GM23338 (cell line): Measurements from ENCODE around the gene RAB43.

Experiments
- CREB1 ChIP-seq: fragments of 250-450 bp; sonication (Bioruptor Pico); IDR thresholded peaks from 2 replicates; pipeline ENCODE4 v1.5.0; 2020; ENCODE audit warnings: low read depth, mild to moderate bottlenecking, moderate library complexity
- EZH2 ChIP-seq: fragments of 200-600 bp; sonication (generic); IDR thresholded peaks from one replicate; pipeline ENCODE4 v1.8.0; 2017; ENCODE audit warnings: antibody characterized with exemption, mild to moderate bottlenecking, low read depth; ENCODE audit not compliant: unreplicated experiment
- EZH2phosphoT487 ChIP-seq: fragments of 200-600 bp; sonication (generic); IDR thresholded peaks from one replicate; pipeline ENCODE4 v1.8.1; 2018; ENCODE audit warnings: antibody characterized with exemption; ENCODE audit not compliant: unreplicated experiment
- JUNB ChIP-seq: IDR thresholded peaks from one replicate; pipeline ENCODE4 v1.6.1; 2016; ENCODE audit warnings: antibody characterized with exemption; ENCODE audit not compliant: unreplicated experiment
- NANOG ChIP-seq: IDR thresholded peaks from 2 replicates; pipeline ENCODE4 v1.6.1; 2016; ENCODE audit warnings: antibody characterized with exemption, borderline replicate concordance
- POLR2AphosphoS5 ChIP-seq: IDR thresholded peaks from 2 replicates; pipeline ENCODE4 v1.6.1; 2016; ENCODE audit warnings: antibody characterized with exemption, low read depth
- REST ChIP-seq: IDR thresholded peaks from one replicate; pipeline ENCODE4 v1.6.1; 2018; ENCODE audit warnings: antibody characterized with exemption; ENCODE audit not compliant: unreplicated experiment
- STAT1 ChIP-seq: IDR thresholded peaks from one replicate; pipeline ENCODE4 v1.6.1; 2016; ENCODE audit warnings: antibody characterized with exemption; ENCODE audit not compliant: unreplicated experiment
- ZNF114 ChIP-seq: fragments of 250-450 bp; sonication (Bioruptor Pico); IDR thresholded peaks from 2 replicates; pipeline ENCODE4 v1.5.0; 2020; ENCODE audit warnings: mild to moderate bottlenecking, moderate library complexity
- ZNF331 ChIP-seq: fragments of 250-450 bp; sonication (Bioruptor Pico); IDR thresholded peaks from 2 replicates; pipeline ENCODE4 v1.5.0; 2020; ENCODE audit warnings: low read depth, mild to moderate bottlenecking, moderate library complexity
- TF ChIP-seq, protein P1 (sequence below), 2 experiments: fragments of 200-600 bp in 1 of 2; sonication (generic) in 1 of 2; conservative IDR thresholded peaks; 2 replicates each; pipeline versions ENCODE4 v1.5.1 to v1.6.1; 2016 to 2017; ENCODE audit warnings: antibody characterized with exemption in 2 of 2, low read depth in 2 of 2, mild to moderate bottlenecking in 2 of 2, moderate library complexity in 1 of 2
- TF ChIP-seq, protein P2 (sequence below): IDR thresholded peaks from 2 replicates; pipeline ENCODE4 v1.6.1; 2016; ENCODE audit warnings: antibody characterized with exemption
- TF ChIP-seq, protein P3 (sequence below): fragments of 250-450 bp; sonication (Bioruptor Pico); IDR thresholded peaks from 2 replicates; pipeline ENCODE4 v1.5.0; 2020; ENCODE audit warnings: mild to moderate bottlenecking, moderate library complexity

- TF ChIP-seq, protein P1, sequence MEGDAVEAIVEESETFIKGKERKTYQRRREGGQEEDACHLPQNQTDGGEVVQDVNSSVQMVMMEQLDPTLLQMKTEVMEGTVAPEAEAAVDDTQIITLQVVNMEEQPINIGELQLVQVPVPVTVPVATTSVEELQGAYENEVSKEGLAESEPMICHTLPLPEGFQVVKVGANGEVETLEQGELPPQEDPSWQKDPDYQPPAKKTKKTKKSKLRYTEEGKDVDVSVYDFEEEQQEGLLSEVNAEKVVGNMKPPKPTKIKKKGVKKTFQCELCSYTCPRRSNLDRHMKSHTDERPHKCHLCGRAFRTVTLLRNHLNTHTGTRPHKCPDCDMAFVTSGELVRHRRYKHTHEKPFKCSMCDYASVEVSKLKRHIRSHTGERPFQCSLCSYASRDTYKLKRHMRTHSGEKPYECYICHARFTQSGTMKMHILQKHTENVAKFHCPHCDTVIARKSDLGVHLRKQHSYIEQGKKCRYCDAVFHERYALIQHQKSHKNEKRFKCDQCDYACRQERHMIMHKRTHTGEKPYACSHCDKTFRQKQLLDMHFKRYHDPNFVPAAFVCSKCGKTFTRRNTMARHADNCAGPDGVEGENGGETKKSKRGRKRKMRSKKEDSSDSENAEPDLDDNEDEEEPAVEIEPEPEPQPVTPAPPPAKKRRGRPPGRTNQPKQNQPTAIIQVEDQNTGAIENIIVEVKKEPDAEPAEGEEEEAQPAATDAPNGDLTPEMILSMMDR (conservative IDR thresholded peaks at IDR 0.05; ENCODE audit: low read depth in 2 of 2): no peak
- TF ChIP-seq POLR2AphosphoS5 (no peak), JUNB (no peak), EZH2 (no peak), EZH2phosphoT487 (no peak), REST (no peak), CREB1 (CRISPR knock-in tag) (no peak), ZNF114 (CRISPR knock-in tag) (no peak), NANOG (no peak), ZNF331 (CRISPR knock-in tag) (no peak), STAT1 (no peak)
- TF ChIP-seq, protein P2, sequence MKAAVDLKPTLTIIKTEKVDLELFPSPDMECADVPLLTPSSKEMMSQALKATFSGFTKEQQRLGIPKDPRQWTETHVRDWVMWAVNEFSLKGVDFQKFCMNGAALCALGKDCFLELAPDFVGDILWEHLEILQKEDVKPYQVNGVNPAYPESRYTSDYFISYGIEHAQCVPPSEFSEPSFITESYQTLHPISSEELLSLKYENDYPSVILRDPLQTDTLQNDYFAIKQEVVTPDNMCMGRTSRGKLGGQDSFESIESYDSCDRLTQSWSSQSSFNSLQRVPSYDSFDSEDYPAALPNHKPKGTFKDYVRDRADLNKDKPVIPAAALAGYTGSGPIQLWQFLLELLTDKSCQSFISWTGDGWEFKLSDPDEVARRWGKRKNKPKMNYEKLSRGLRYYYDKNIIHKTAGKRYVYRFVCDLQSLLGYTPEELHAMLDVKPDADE: no peak
- TF ChIP-seq, protein P3, sequence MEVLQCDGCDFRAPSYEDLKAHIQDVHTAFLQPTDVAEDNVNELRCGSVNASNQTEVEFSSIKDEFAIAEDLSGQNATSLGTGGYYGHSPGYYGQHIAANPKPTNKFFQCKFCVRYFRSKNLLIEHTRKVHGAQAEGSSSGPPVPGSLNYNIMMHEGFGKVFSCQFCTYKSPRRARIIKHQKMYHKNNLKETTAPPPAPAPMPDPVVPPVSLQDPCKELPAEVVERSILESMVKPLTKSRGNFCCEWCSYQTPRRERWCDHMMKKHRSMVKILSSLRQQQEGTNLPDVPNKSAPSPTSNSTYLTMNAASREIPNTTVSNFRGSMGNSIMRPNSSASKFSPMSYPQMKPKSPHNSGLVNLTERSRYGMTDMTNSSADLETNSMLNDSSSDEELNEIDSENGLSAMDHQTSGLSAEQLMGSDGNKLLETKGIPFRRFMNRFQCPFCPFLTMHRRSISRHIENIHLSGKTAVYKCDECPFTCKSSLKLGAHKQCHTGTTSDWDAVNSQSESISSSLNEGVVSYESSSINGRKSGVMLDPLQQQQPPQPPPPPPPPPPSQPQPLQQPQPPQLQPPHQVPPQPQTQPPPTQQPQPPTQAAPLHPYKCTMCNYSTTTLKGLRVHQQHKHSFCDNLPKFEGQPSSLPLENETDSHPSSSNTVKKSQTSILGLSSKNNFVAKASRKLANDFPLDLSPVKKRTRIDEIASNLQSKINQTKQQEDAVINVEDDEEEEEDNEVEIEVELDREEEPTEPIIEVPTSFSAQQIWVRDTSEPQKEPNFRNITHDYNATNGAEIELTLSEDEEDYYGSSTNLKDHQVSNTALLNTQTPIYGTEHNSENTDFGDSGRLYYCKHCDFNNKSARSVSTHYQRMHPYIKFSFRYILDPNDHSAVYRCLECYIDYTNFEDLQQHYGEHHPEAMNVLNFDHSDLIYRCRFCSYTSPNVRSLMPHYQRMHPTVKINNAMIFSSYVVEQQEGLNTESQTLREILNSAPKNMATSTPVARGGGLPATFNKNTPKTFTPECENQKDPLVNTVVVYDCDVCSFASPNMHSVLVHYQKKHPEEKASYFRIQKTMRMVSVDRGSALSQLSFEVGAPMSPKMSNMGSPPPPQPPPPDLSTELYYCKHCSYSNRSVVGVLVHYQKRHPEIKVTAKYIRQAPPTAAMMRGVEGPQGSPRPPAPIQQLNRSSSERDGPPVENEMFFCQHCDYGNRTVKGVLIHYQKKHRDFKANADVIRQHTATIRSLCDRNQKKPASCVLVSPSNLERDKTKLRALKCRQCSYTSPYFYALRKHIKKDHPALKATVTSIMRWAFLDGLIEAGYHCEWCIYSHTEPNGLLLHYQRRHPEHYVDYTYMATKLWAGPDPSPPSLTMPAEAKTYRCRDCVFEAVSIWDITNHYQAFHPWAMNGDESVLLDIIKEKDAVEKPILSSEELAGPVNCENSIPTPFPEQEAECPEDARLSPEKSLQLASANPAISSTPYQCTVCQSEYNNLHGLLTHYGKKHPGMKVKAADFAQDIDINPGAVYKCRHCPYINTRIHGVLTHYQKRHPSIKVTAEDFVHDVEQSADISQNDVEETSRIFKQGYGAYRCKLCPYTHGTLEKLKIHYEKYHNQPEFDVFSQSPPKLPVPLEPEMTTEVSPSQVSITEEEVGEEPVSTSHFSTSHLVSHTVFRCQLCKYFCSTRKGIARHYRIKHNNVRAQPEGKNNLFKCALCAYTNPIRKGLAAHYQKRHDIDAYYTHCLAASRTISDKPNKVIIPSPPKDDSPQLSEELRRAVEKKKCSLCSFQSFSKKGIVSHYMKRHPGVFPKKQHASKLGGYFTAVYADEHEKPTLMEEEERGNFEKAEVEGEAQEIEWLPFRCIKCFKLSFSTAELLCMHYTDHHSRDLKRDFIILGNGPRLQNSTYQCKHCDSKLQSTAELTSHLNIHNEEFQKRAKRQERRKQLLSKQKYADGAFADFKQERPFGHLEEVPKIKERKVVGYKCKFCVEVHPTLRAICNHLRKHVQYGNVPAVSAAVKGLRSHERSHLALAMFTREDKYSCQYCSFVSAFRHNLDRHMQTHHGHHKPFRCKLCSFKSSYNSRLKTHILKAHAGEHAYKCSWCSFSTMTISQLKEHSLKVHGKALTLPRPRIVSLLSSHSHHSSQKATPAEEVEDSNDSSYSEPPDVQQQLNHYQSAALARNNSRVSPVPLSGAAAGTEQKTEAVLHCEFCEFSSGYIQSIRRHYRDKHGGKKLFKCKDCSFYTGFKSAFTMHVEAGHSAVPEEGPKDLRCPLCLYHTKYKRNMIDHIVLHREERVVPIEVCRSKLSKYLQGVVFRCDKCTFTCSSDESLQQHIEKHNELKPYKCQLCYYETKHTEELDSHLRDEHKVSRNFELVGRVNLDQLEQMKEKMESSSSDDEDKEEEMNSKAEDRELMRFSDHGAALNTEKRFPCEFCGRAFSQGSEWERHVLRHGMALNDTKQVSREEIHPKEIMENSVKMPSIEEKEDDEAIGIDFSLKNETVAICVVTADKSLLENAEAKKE (CRISPR knock-in tag): no peak
Measured at GRCh38 chr3:129065016-129065719, 56.4 kb downstream of the RAB43 start.
